Measurements from ENCODE around the gene YBX3.

GRCh38 chr12:10722502-10722904 is 620 bp downstream of the YBX3 start:
- no peak for TF ChIP-seq CTCF (IDR thresholded peaks at IDR 0.05)
- TF ChIP-seq RAD21 (IDR thresholded peaks at IDR 0.05; ENCODE audit: low read length), result no peak
- TF ChIP-seq IRF3 (IDR thresholded peaks at IDR 0.05; ENCODE audit: low read depth, low read length), result no peak
- no peak for TF ChIP-seq POLR2AphosphoS5 (IDR thresholded peaks at IDR 0.05; ENCODE audit: low read depth, low read length)
- no peak for TF ChIP-seq REST (IDR thresholded peaks at IDR 0.05; ENCODE audit: low read depth, low read length)
- no peak for TF ChIP-seq GATA2 (CRISPR knock-in tag; IDR thresholded peaks at IDR 0.05)
- no peak for TF ChIP-seq RXRA (IDR thresholded peaks at IDR 0.05; ENCODE audit: borderline replicate concordance, low read depth)
- no peak for TF ChIP-seq RCOR1 (IDR thresholded peaks at IDR 0.05; ENCODE audit: low read length)
- TF ChIP-seq TAF1 (IDR thresholded peaks at IDR 0.05; ENCODE audit: borderline replicate concordance, low read depth, low read length), result no peak
- TF ChIP-seq FOXM1 (IDR thresholded peaks at IDR 0.05; ENCODE audit: low read depth), result no peak
- no peak for TF ChIP-seq NFIC (IDR thresholded peaks at IDR 0.05; ENCODE audit: borderline replicate concordance)
- no peak for TF ChIP-seq CHD2 (IDR thresholded peaks at IDR 0.05; ENCODE audit: low read length, partially characterized antibody)
- TF ChIP-seq PBX3 (IDR thresholded peaks at IDR 0.05), result no peak
